DMS153 treated with DMSO at 0.1 percent for 48 hours (cell line): Measurements from ENCODE around the gene ZNF207.
"Not testable (repeated sequence)": the region's sequence is repeated elsewhere in the genome, so short reads cannot be mapped to it uniquely, and the experiment has no call there.

Experiments used
- DNase-seq: peaks from one replicate; lab custom pipeline; 2025; ENCODE audit not compliant: unreplicated experiment; lab: John Stamatoyannopoulos, UW

Gene ZNF207

GRCh38 chr17:32335046-32335445, 14.9 kb upstream of the ZNF207 start:
- DNase-seq: no peak

- no peak for DNase-seq
These were observed 14.3 kb upstream of the ZNF207 start for GRCh38 chr17:32335687-32336086.

DNA sequence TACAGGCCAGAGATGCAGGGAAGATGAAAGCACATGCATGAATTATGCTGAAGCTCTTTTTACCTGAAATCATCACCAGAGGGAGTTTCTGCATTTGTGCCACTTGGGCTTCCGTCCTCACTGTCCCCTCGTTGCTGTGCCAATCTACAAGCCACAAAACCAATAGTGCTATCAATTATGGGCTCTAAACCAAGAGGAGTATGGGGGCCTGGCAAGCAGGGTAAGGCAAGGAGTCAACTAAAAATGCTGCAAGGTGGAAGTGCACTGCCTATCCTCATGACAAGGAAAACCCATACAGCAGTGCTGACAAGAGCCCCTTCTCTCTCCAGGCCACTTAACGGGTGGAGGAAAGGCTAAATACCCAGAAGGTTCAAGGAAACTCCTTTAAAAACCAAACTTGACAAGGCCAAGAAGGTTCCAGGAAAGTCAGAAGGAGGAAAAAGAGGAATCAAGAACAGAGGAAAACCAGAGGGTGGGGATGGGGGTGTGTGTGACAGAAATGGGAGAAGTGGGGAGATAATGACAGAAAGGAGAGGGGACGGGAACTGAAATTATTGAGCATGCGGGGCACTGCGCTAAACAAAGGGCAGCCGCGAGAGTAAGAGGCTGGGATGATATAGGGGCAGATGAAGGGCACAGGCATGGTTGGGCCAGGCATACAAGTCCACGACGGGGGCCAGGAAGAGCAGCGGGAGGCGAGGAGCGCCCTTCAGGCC, 8.7 kb upstream of the ZNF207 start:
- DNase-seq: no peak

- peak; percentile 12 for DNase-seq
These were observed 7.9 kb upstream of the ZNF207 start, which contains the start of gene C17orf75 for GRCh38 chr17:32341857-32342602. TSS of gene C17orf75 (minus strand) at chr17:32342173. CDS start at chr17:32342139, 34 bp downstream.

GRCh38 chr17:32342603-32343325, 7.2 kb upstream of the ZNF207 start:
- DNase-seq: no peak

DNA sequence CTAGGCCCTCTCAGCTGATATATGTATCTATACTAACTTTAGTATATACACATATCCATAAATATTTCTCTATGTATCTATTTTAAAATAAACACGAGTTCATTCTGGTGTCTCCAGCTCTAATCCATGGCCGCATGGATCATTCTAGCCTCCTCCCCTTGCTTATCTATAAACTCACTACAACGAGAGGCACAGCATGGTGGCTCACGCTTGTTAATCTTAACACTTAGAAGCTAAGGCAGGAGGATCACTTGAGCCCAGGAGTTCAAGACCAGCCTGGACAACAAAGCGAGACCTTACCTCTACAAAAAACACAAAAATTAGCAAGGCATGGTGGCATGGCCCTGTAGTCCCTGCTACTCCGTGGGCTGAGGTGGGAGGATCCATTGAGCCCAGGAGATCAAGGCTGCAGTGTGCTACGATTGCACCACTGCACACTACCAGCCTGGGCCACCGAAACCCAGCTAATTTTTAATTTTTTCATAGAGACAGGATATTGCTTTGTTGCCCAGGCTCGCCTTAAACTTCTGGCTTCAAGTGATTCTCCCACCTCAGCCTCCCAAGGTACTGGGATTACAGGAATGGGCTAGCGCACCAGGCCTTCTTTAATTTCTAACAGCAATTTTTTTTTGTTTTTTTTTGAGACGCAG, 3.9 kb upstream of the ZNF207 start:
- no peak for DNase-seq

- DNase-seq: no peak
These were observed 1.5 kb upstream of the ZNF207 start for GRCh38 chr17:32348483-32348800.

- DNase-seq: no peak
These were observed 479 bp upstream of the ZNF207 start for GRCh38 chr17:32349503-32349853.

- DNase-seq: no peak
These were observed 885 bp downstream of the ZNF207 start for GRCh38 chr17:32350666-32351418.

DNA sequence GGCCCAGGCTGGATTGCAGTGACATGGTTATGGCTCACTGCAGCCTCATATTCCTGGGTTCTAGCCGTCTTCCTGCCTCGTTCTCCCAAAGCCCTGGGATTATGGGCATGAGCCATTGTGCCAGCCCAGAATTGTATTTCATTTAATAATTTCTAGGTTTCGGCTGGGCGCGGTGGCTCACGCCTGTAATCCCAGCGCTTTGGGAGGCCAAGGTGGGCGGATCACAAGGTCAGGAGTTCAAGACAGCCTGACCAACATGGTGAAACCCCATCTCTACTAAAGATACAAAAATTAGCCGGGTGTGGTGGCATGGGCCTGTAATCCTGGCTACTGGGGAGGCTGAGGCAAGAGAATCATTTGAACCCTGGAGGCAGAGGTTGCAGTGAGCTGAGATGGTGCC, 2.8 kb downstream of the ZNF207 start:
- not testable (repeated sequence) for DNase-seq

DNA sequence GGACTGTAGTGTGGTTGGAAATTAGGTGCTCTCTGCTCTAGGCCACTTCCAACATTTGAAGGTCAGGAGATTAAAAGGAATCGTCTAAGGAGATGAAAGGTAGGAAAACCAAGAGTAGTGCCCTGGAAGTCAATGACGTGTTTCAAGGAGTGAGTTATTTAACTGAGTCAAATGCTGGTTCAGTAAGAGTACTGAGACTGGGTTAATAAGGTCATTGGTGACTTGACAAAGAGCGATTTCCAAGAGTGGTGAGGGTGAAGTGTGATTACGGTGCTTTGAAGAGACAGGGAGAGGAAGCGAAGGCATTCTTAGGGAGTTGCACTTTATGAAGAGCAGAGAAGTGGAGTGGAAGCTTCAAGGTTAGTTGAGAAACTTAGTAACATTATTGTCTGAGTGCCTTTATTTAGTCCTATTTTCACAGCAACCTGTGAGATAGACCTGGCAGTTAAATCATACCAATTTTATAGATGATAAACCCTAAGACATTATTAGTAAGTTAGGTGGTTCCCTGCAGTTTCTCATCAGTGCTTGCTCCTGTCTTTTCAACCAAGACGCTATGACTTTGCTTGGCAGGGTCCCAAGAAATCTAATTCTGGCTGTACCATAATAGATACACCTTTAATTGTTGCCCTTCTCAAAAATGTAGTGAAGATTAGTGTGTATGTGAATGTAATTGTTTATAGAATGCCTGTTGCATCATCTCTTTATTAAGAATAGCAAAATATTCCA, 5.9 kb downstream of the ZNF207 start:
- DNase-seq: no peak

GRCh38 chr17:32356378-32356743, 6.4 kb downstream of the ZNF207 start:
- DNase-seq: no peak

DNA sequence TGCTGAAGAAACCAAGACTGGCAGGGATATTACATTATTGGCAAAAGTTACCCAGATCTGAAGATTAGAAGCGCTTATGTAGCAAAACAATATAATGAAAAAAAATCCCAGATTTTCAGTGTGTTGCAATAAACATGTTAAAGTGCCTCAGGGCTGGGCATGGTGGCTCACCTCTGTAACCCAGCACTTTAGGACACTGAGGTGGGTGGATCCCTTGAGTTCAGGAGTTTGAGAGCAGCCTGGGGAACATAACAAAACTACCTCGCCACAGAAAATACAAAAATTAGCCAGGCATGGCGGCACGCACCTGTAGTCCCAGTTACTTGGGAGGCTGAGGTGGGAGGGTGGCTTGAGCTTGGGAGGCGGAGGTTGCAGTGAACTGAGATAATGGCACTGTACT, 6.8 kb downstream of the ZNF207 start:
- DNase-seq: no peak

DNA sequence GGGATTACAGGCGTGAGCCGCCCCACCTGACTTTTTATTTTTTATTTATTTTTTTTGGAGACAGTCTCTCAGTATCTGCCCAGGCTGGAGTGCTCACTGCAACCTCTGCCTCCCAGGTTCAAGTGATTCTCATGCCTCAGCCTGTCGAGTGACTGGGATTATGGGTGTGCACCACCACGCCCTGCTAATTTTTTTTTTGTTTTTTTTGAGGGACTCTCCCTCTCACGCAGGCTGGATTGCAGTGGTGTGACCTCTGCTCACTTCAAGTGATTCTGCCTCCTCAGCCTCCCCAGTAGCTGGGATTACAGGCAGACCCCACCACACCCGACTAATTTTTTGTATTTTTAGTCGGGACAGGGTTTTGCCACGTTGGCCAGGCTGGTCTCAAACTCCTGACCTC, 7.7 kb downstream of the ZNF207 start:
- no peak for DNase-seq

DNA sequence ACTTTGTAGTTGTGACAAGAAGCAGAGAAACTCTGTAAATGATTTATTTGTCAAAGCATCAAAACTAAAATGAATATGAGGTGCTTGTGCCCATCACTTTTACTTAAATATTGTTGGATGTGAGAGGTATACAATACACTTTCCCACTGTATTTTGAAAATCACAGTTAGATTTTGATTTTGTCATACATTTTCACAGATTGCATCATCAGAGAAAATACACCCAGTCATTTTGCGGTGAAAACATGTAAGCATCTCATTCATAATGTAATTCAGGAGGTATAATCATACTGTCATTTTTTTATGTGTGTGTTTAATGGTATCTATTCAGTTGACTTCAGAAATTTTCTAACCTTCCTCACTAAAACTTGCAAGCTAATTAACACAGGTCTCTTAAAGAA, 11.3 kb downstream of the ZNF207 start:
- no peak for DNase-seq

- no peak for DNase-seq
These were observed 20.5 kb downstream of the ZNF207 start for GRCh38 chr17:32370426-32370825.

GRCh38 chr17:32382526-32383223, 32.7 kb downstream of the ZNF207 start:
- no peak for DNase-seq

DNA sequence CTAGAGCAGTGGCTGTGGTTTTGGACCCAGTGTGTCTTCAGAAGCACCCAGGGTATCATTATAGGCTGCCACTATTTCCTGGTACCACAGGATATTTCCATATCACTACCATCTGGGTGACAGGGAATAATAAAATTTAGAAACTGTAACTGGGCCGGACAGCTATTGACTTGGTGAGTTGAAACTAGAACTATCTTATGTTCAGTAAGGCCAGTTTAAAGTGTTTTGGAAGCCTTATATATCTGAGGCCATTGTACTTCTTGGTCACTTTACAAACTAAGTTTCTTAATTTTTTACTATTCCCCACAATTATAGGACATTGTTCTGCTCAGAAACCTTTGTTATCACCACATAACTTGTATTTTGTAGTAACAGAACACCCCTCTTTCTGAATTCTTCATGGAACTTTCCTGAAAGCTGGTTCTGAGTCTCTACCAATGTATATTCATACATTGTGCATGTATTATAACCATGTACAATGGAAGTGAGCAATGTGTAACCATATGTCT, 34.0 kb downstream of the ZNF207 start:
- DNase-seq: no peak

DNA sequence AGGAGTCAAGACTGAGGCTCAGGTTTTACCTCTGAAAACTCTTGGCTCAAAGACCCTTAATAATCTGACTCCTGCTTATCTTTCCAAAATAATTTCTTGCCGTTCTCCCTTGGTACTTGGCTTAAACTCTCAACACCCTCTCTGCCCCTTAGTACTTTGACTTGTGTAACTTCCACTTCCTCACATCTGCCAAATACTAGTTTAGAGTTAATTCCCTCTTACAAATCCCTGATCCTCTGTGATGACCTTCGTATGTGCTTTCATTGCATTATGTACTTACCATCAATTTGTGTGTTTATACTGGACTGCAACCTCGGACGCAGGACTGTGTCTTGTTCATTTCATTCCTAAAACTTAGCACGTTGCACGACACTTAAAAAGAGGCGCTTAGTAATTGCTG, 35.2 kb downstream of the ZNF207 start:
- DNase-seq: no peak

GRCh38 chr17:32385971-32386370, 36.0 kb downstream of the ZNF207 start:
- DNase-seq: no peak
